ENCODE measurements around the gene CEP85L.
A peak's percentile ranks its signal among the peaks of the same experiment; 100 is the strongest.

Gene CEP85L

GRCh38 chr6:118535176-118535844, 116.1 kb downstream of the CEP85L start:
- no peak for DNase-seq

- no peak for DNase-seq
Observed at GRCh38 chr6:118530942-118531341, 120.4 kb downstream of the CEP85L start.

GRCh38 chr6:118529756-118530155, 121.6 kb downstream of the CEP85L start:
- DNase-seq = no peak

GRCh38 chr6:118528129-118528528, 123.3 kb downstream of the CEP85L start:
- no peak for DNase-seq

- DNase-seq = no peak
Observed at GRCh38 chr6:118525913-118526780, 125.2 kb downstream of the CEP85L start.

GRCh38 chr6:118524686-118525085, 126.7 kb downstream of the CEP85L start:
- no peak for DNase-seq

GRCh38 chr6:118523216-118523615, 128.2 kb downstream of the CEP85L start:
- DNase-seq = no peak

GRCh38 chr6:118522422-118522821, 129.0 kb downstream of the CEP85L start:
- DNase-seq = no peak

GRCh38 chr6:118514689-118515088, 136.7 kb downstream of the CEP85L start:
- DNase-seq = no peak

- no peak for DNase-seq
Observed at GRCh38 chr6:118511930-118512715, 139.3 kb downstream of the CEP85L start.

GRCh38 chr6:118509009-118509617, 142.3 kb downstream of the CEP85L start:
- DNase-seq = peak; percentile 76

- no peak for DNase-seq
Observed at GRCh38 chr6:118507636-118508035, 143.8 kb downstream of the CEP85L start.

GRCh38 chr6:118506071-118506638, 145.2 kb downstream of the CEP85L start:
- DNase-seq = no peak

GRCh38 chr6:118505656-118506055, 145.7 kb downstream of the CEP85L start:
- no peak for DNase-seq

GRCh38 chr6:118504611-118505010, 146.8 kb downstream of the CEP85L start:
- no peak for DNase-seq

- no peak for DNase-seq
Observed at GRCh38 chr6:118502169-118502568, 149.2 kb downstream of the CEP85L start.

- no peak for DNase-seq
Observed at GRCh38 chr6:118501765-118502164, 149.6 kb downstream of the CEP85L start.

- no peak for DNase-seq
Observed at GRCh38 chr6:118501099-118501498, 150.3 kb downstream of the CEP85L start.

GRCh38 chr6:118500130-118501015, 151.0 kb downstream of the CEP85L start:
- DNase-seq = no peak

GRCh38 chr6:118495485-118496280, 155.7 kb downstream of the CEP85L start:
- DNase-seq = no peak

- DNase-seq = no peak
Observed at GRCh38 chr6:118494091-118494490, 157.3 kb downstream of the CEP85L start.
